ENCODE data around the gene CFAP74.

- TF ChIP-seq TAF9B (IDR thresholded peaks at IDR 0.05; ENCODE audit: partially characterized antibody) (no peak), ZNF76 (CRISPR knock-in tag; IDR thresholded peaks at IDR 0.05; ENCODE audit: borderline replicate concordance) (no peak), KLF16 (IDR thresholded peaks at IDR 0.05) (no peak), GTF3C2 (IDR thresholded peaks at IDR 0.05; ENCODE audit: borderline replicate concordance, extremely low read depth, insufficient read length) (no peak), CTCF (IDR thresholded peaks at IDR 0.05 in 2 of 3, conservative IDR thresholded peaks at IDR 0.05 in 1 of 3; ENCODE audit: insufficient read depth in 2 of 3, low read depth in 1 of 3, low read length in 3 of 3) (no peak), RNF219 (CRISPR knock-in tag; IDR thresholded peaks at IDR 0.05) (no peak), REST (IDR thresholded peaks at IDR 0.05; ENCODE audit: borderline replicate concordance) (no peak), REST (CRISPR knock-in tag; IDR thresholded peaks at IDR 0.05; ENCODE audit: low read depth) (no peak), USF2 (CRISPR knock-in tag; IDR thresholded peaks at IDR 0.05) (no peak)
Measured at GRCh38 chr1:1872329-1872994, 131.1 kb downstream of the CFAP74 start.
